ENCODE data around the gene MTFP1. TPM values are rescaled to one million over a fixed set of nuclear protein-coding genes. Genes with fewer than 3 reads are reported as not detected.
A peak's percentile ranks its signal among the peaks of the same experiment; 100 is the strongest.

The MTFP1 gene
- total and polyA plus RNA-seq, 9 of the 15 experiments (the other 6 are each of a cell fraction or from before 2014, with no cell fraction given), result 10.7 to 52.0 (median 30.1) TPM

DNA sequence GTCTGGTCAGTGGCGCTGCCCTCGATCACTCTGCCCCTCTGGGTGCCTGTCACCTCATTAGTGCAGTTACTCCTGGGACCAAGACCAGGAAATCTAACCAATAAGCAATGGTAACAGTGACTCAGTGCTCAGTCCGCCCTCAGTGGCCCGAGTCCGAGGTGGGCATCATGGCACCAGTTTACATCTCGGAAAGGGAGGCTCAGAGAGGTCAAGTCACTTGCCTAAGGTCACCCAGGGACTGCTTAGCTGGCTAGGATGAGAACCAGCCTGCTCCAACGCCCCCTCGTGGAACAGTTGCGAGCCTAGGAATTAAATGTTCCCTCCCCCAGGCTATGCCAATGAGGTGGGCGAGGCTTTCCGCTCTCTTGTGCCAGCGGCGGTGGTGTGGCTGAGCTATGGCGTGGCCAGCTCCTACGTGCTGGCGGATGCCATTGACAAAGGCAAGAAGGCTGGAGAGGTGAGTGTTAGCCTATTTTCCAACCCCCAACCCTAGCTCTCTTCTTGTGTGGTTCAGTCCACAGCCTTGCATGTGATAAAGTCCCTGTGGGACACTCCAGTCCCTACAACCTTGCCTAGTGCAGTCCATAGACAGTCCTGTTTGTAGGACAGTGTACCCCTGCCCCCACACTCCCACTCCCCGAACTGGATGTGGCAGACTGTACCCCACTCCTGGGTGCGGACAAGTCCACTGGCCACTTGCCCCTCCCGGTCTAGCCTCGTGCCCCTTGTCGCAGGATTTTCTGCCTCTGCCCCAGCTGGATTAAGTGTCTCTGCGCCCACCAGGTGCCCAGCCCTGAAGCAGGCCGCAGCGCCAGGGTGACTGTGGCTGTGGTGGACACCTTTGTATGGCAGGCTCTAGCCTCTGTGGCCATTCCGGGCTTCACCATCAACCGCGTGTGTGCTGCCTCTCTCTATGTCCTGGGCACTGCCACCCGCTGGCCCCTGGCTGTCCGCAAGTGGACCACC, 1.1 kb downstream of the MTFP1 start (continued):
- TF ChIP-seq CREB1 (IDR thresholded peaks at IDR 0.05), result no peak
- no peak for TF ChIP-seq CREB1 (CRISPR knock-in tag; IDR thresholded peaks at IDR 0.05)
- 0 out of 2 replicates have a peak, but pooled peaks have one; percentile 25 for TF ChIP-seq SMC3 (conservative IDR thresholded peaks at IDR 0.05; ENCODE audit: insufficient read depth, low read depth, low read length)
- no peak for TF ChIP-seq ZC3H4 (CRISPR knock-in tag; IDR thresholded peaks at IDR 0.05; ENCODE audit: borderline replicate concordance)
- no peak for TF ChIP-seq PHTF2 (CRISPR knock-in tag; IDR thresholded peaks at IDR 0.05)
- no peak for TF ChIP-seq NEUROD1 (IDR thresholded peaks at IDR 0.05; ENCODE audit: borderline replicate concordance, low read depth, low read length, partially characterized antibody)
- TF ChIP-seq RAD21 (CRISPR knock-in tag; conservative IDR thresholded peaks at IDR 0.05 in 1 of 2, IDR thresholded peaks at IDR 0.05 in 1 of 2), result peak; percentile 17 to 52; a peak in 2 of 4 replicates
- TF ChIP-seq, protein P1, sequence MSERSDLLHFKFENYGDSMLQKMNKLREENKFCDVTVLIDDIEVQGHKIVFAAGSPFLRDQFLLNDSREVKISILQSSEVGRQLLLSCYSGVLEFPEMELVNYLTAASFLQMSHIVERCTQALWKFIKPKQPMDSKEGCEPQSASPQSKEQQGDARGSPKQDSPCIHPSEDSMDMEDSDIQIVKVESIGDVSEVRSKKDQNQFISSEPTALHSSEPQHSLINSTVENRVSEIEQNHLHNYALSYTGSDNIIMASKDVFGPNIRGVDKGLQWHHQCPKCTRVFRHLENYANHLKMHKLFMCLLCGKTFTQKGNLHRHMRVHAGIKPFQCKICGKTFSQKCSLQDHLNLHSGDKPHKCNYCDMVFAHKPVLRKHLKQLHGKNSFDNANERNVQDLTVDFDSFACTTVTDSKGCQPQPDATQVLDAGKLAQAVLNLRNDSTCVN (CRISPR knock-in tag; IDR thresholded peaks at IDR 0.05), result no peak
- TF ChIP-seq KDM2B (CRISPR knock-in tag; IDR thresholded peaks at IDR 0.05), result no peak
- no peak for TF ChIP-seq CC2D1A (IDR thresholded peaks at IDR 0.05)
- no peak for TF ChIP-seq ZNF23 (CRISPR knock-in tag; IDR thresholded peaks at IDR 0.05)
- no peak for TF ChIP-seq ELF1 (tag; IDR thresholded peaks at IDR 0.05)
- no peak for TF ChIP-seq BRF2 (IDR thresholded peaks at IDR 0.05; ENCODE audit: borderline replicate concordance, insufficient read depth, insufficient read length)
- TF ChIP-seq GATAD2B (IDR thresholded peaks at IDR 0.05; ENCODE audit: borderline replicate concordance), result no peak
- peak; percentile 90 for TF ChIP-seq BCOR (IDR thresholded peaks at IDR 0.05)
- no peak for TF ChIP-seq PML (IDR thresholded peaks at IDR 0.05; ENCODE audit: low read length)
- TF ChIP-seq, protein P2, sequence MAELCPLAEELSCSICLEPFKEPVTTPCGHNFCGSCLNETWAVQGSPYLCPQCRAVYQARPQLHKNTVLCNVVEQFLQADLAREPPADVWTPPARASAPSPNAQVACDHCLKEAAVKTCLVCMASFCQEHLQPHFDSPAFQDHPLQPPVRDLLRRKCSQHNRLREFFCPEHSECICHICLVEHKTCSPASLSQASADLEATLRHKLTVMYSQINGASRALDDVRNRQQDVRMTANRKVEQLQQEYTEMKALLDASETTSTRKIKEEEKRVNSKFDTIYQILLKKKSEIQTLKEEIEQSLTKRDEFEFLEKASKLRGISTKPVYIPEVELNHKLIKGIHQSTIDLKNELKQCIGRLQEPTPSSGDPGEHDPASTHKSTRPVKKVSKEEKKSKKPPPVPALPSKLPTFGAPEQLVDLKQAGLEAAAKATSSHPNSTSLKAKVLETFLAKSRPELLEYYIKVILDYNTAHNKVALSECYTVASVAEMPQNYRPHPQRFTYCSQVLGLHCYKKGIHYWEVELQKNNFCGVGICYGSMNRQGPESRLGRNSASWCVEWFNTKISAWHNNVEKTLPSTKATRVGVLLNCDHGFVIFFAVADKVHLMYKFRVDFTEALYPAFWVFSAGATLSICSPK (IDR thresholded peaks at IDR 0.05; ENCODE audit: borderline replicate concordance), result no peak
- TF ChIP-seq ZNF830 (CRISPR knock-in tag; IDR thresholded peaks at IDR 0.05), result no peak
- peak in 1 of 2 experiments; percentile 65; a peak in 2 of 4 replicates for TF ChIP-seq KDM1A (IDR thresholded peaks at IDR 0.05)
- TF ChIP-seq MCM5 (IDR thresholded peaks at IDR 0.05; ENCODE audit: low read depth), result no peak
- no peak for TF ChIP-seq ZBTB1 (CRISPR knock-in tag; IDR thresholded peaks at IDR 0.05; ENCODE audit: borderline replicate concordance, low read depth)
- TF ChIP-seq DDX20 (tag; IDR thresholded peaks at IDR 0.05; ENCODE audit: low read depth), result no peak
- TF ChIP-seq, protein P3, sequence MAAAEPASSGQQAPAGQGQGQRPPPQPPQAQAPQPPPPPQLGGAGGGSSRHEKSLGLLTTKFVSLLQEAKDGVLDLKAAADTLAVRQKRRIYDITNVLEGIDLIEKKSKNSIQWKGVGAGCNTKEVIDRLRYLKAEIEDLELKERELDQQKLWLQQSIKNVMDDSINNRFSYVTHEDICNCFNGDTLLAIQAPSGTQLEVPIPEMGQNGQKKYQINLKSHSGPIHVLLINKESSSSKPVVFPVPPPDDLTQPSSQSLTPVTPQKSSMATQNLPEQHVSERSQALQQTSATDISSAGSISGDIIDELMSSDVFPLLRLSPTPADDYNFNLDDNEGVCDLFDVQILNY (CRISPR knock-in tag; IDR thresholded peaks at IDR 0.05), result no peak
